ENCODE data around the gene GSTK1. TPM values are rescaled to one million over a fixed set of nuclear protein-coding genes. Genes with fewer than 3 reads are reported as not detected.
"Not testable (repeated sequence)": the region's sequence is repeated elsewhere in the genome, so short reads cannot be mapped to it uniquely, and the experiment has no call there.

GSTK1 gene
- total RNA-seq, 1 experiment from 2014 or later = 298 TPM

DNA sequence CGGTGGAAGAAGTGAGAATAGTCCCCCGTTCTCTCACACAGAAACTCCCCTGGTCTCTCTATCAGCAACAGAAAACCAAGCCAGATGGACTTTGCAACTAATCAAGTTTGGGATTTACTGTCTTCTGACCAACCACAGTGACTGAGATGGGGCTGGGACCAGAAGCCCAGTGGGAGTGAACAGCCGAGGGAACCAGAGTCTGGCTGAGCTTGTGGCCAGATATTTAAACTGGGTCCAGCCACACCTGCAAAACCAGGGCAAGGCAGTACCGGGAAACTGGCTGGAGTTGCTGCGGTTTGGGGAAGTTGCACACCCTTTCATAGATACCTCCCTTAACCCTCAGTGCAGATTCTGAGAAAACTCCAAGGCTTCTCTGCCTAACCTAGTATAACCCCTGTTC lies 6.0 kb downstream of the GSTK1 start:
- DNase-seq (ENCODE audit: low spot score) = no peak

DNA sequence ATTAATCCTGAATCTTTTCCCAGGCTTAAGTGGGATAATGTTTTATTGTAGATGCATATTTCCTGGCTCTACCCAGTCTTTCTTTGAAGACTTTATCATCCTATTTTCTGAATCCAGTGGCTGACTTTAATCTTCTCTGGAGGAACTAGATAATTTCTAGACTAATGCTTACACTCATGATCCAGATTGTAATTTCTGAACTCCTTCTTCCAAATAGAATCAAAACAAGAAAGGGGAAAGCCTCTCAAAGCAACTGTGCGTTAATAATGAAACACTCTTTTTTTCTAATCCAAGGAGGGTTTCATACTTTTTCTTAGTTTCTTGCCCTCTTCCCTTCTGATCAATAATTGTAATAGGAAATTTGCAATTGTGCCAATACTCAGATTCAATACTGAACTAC lies 8.0 kb downstream of the GSTK1 start:
- DNase-seq (ENCODE audit: low spot score) = no peak

DNA sequence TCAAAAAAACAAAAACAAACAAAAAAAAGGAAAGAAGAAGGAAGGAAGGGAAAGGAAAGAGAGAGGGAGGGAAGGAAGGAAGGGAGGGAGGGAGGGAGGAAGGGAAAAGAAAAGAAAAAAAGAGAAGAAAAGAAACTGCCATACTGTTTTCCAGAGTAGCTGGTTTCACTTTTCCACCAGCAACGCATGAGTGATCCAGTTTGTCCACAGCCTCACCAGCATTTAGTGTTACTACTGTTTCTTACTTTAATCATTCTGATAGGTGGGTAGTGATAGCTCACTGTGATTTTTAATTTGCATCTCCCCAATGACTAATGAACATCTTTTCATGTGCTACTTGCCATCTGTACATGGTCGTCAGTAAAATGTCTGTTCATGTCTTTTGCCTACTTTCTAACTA lies 9.6 kb downstream of the GSTK1 start:
- DNase-seq (ENCODE audit: low spot score) = no peak

DNA sequence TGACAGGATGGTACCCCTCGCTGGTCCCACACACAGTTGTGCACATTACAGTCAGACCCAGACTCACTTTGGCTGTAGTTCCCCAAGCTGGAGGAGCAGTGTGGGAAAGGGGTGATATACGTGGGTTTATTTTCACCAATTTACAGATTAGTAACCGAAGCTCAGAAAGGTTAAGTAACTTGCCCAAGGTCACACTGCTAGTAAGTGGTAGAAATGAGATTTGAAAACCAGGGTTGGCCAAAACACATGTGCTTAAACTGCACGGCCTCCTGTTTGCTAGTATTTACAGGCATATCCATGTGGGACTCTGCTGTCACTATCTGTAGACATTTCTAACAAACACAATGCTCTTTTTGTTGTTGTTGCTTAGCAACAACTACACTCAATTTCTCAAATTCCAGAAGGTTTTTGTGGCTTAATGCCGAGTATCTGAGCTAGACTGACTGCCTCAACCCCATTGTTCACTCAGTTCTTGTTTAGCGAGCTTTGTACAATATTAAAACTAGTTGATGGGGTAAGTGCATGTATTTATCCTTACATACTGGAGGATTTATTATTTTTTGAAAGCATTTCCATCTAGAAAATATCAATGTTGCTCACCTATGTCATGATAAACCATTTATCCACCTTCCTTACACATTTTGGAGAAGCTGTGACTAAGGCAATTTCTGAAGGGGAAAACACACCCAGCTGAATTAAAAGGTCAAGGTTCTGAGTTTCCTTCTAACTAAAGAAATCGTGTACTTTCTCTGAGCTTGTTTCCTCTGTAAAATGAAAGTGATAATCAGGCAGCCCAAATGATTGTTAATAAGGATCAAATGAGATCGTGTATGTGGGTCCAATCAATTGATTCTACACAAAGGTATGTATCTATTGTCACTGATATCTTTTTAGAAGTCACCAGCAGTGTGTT lies 16.2 kb downstream of the GSTK1 start:
- peak; percentile 87 for DNase-seq (ENCODE audit: low spot score)

DNA sequence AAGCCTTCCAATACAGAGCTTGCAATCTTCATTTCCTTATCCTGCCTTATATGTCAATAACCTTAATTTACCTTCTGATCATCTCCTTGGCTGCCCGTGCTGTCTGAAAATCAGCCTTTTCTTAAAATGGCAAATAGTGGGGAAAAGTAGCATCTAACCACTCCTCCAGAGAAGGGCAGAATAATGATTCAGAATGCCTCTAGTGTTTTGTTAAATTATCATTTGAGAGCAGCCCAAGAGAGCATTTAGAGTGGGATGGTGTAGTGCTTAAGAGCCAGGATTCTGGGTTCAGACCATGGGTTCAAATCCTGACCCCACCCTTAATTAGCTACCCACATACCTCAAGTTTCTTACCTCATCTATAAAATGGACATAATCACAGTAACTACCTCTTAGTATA lies 16.9 kb downstream of the GSTK1 start:
- DNase-seq (ENCODE audit: low spot score) = no peak

DNA sequence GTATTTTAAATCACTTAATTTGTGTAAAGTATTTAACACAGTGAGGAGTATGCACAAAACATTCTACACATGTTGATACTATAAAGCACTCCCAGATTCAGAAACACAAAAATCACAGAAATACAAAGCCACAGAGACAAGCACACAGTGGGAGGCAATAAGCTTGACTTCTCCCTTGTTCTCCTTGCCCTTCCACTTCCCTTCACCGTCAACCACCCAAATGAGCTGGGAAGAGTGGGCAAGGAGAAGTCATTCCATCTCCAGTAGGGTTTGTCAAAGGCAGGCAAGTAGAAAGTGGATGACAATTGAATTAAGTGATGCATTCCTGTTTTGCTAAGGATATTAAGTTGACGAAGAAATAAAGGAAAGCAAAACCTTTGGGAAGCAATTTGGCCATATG lies 17.3 kb downstream of the GSTK1 start:
- no peak for DNase-seq (ENCODE audit: low spot score)

DNA sequence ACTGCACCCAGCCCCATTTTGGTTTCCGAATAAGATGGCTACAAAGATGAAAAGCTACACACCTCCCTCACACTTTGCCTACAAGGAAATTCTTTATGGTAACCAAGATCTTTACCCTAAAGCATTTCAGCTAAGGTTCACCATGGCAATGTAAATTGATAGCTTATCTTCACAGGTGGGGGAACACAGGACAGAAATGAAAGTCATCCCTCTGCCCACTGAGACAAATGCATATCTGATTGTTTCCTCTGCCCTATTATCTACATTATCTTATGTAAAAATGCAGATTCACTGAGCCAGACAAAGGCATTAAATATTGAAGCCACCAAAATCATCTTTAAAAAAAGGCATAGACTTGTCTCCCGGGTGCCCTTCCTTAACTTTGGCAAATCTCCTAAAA lies 18.3 kb downstream of the GSTK1 start:
- DNase-seq (ENCODE audit: low spot score) = no peak

DNA sequence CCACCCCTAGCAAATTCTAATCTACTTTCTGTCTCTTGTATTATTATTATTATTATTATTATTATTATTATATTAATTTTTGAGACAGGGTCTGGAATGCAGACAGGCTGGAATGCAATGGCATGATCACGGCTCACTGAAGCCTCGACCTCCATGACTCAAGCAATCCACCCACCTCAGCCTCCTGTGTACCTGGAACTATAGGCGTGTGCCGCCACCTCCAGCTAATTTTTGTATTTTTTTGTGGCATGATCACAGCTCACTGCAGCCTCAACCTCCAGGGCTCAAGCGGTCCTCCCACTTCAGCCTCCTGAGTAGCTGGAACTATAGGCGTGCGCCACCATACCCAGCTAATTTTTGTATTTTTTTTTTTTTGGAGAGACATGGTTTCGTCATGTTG lies 18.9 kb downstream of the GSTK1 start:
- no peak for DNase-seq (ENCODE audit: low spot score)

DNA sequence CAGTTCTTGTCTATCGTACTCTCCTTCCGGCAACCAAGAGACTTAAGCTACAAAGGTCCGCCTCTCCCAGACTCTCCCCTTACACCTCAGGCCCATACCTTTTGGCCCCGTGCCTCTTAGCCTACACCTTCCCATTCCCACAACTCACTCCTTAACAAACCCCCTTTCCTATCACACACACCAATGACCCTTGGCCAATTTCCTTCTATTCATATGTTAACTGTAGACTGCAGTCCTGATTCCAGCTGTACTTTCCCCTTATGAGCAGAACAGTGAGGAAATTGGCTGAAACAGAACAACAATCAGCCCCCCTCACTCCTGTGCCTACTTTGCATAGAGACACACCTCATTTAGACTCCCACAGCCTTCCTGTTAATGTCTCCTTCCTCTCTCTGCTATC lies 20.1 kb downstream of the GSTK1 start:
- no peak for DNase-seq (ENCODE audit: low spot score)

DNA sequence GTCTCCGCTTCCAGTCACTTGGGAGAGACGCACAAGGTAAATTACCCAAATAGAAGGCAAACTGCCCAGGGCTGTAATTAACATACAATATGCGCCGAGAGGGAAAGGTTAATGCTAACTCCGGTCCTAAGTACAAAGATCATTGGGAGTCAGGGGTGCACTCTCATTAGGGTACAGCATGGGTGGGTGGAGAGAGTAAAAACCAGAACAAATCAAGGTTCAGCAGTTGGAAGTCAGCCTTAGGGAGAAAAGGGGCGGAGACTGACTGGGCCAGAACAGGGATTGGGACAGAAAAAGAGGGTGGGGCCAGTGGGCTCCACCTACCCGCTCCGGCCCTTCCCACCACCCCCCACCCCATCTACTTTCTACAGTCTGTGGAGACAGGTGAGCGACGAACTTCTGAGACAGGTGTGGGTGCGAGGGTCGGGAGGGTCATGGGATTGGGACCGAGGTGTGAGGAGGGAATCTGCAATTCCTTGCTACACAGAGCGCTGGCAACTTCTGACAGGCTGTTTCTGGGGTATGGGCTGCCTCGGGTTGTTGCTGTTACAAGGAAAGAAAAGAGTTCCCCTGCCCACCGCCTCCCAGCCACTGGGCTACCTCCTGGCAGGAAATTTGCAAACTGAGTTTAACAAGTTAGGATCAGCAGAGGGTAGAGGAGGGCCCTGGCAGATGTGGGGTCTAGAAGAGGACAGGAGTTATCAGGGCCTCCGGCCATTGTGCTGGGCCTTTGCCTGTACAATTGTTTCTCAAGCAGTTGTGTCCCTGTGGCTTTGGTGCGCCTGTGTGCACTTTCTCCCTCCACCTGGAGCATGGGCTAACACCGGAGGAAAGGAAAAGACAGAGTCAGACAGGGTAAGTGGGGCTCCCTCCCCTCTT lies 21.6 kb downstream of the GSTK1 start, which contains the start of gene TMEM139:
Gene TMEM139, plus strand, starts transcription at position 368 of the 879 bp plus-strand sequence. CDS start 1,000 bp downstream, outside the sequence.
- DNase-seq (ENCODE audit: low spot score) = peak; percentile 93

DNA sequence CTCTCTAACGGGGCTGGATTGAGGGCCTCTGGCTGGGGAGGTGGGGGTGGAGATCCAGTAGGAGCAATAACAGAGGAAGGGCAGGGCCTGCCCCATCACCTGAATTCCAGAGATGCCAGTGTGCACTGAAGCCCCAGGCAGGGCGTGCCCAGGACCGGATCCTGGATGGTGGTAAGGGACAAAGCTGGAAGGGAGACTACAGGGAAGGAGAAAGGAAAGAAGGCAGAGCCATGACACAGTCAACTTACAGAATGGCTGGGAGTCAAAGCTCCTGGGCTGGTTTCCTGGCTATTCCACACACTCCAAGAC lies 22.2 kb downstream of the GSTK1 start:
- DNase-seq (ENCODE audit: low spot score) = peak; percentile 92

DNA sequence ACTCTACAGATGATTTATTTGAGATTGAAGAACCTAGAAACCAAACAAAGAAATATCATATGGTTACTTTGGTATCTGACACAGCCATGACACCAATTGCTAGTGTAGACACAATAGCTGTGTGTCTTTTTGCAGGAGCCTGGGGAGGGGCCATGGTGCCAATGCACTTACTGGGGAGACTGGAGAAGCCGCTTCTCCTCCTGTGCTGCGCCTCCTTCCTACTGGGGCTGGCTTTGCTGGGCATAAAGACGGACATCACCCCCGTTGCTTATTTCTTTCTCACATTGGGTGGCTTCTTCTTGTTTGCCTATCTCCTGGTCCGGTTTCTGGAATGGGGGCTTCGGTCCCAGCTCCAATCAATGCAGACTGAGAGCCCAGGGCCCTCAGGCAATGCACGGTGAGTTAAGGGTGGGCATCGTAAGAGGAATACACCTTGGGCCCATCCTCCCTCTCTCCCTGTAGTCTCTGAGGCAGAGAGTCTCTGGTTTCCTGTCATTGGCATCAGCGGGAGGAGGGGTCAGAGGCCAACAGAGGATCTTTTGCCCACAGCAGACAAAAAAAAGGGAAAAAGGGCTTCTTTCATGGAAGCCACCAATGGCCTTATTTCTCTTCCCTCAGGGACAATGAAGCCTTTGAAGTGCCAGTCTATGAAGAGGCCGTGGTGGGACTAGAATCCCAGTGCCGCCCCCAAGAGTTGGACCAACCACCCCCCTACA lies 22.7 kb downstream of the GSTK1 start:
- DNase-seq (ENCODE audit: low spot score) = no peak

DNA sequence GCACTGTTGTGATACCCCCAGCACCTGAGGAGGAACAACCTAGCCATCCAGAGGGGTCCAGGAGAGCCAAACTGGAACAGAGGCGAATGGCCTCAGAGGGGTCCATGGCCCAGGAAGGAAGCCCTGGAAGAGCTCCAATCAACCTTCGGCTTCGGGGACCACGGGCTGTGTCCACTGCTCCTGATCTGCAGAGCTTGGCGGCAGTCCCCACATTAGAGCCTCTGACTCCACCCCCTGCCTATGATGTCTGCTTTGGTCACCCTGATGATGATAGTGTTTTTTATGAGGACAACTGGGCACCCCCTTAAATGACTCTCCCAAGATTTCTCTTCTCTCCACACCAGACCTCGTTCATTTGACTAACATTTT lies 23.3 kb downstream of the GSTK1 start:
- DNase-seq (ENCODE audit: low spot score) = no peak

DNA sequence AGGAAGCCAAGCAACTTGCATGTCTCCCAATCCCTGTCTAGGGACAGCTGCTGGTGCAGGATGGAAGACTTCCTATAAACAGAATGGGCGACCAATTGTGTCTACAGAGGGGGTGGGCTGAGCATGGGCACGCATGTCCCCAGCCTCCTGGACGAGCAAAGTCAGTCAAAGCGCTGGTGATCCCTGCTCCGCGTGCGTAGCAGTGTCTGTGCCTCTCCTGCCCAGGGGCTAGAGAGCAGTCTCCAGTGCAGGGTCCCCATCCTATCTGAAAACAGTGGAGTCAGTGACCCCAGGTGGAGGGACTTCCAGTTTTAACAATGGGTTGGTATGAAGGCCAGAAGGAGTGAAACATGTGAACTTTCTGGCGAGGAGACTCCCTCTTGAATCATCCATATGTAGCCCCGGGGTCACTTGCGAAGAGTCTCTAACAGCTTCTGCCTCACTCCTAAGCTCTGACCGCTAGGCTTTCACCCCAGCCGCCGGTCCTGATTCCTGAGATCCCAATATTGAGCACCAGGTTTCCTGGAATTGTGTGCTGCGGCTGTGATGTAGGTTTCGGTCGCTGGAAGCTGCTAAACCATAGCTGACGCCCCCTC lies 24.2 kb downstream of the GSTK1 start:
- no peak for DNase-seq (ENCODE audit: low spot score)

DNA sequence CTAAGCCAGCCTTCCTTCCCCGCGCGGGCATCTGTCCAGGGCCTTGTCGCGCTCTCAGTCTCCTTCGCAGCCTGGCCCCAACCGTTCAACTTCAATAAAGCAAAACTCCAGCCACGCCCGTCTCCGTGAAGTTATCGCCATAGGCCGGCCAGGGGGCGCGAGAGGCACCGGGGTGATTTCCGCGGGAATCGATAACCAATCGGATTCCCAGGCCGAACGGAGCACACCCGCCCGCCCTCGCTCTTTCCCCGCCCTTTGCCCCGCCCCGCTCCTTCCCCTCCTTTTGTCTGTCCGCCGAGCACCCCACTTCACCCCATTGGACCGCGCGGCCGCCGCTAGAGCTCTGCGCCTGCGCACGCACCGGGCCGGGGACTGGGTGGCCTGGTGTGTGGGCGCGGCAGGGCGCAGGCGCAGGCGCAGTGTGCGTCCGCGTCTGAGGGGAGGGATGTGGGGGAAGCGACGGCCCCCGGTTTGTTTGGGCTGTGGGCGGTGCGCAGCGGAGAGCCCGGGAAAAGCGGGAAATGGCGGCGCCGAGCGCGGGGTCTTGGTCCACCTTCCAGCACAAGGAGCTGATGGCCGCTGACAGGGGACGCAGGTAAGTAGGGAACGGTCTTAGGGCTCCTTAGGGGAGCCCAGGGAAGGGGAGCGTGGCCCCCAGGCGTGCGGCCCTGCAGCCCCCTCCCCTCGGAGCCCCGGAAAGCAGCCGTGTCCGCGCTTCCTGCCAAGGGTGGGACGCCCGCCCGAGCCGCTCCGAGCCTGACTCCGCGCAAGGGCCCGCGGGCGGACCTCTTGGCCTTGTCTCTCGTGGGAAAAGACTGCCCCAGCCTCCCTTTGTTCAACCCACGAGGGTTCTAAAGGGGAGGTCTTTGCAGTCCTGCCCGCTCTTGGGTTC lies 24.9 kb downstream of the GSTK1 start, which contains the start of gene CASP2:
Gene CASP2, plus strand, starts transcription at position 417 of the 892 bp plus-strand sequence. Its CDS starts 105 bp downstream, at position 522.
- peak; percentile 100 for DNase-seq (ENCODE audit: low spot score)

DNA sequence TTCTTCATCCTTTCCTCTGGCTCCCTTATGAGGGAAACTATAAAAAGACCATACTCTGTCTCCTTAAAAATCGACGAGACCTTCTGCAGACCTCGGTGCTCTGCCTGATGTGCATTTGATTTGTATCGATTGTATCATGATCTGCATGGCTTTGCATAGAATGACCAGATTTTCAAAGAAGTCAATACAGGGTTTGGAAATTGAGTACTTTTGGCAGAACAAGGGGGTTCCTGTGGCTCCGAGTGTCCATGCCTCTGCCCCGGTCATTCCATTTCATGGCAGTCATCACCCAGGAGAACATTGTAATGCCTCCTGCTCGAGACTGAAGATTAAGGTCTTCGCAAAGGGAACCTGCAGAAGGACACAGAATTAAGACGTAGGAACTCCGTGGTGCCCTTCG lies 25.6 kb downstream of the GSTK1 start:
- DNase-seq (ENCODE audit: low spot score) = peak; percentile 53

DNA sequence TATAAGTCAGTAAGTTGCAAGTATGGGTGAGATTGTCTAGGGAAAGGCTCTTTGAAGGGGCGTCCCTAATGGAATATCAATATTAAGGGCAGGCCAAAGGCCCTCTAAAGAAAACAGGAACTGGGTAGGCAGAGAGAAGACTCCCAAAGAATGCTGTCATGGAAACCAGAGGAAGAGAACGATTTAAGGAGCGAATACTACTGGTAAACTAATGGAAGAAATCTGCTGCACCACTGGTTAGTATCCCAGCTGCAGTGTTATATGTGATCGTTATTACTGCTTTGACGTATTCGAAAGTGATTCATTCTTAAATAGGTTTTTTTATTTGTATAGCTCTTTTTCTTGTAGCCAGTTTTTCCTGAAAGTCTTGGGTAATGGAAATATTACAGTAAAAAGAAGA lies 26.2 kb downstream of the GSTK1 start:
- no peak for DNase-seq (ENCODE audit: low spot score)

DNA sequence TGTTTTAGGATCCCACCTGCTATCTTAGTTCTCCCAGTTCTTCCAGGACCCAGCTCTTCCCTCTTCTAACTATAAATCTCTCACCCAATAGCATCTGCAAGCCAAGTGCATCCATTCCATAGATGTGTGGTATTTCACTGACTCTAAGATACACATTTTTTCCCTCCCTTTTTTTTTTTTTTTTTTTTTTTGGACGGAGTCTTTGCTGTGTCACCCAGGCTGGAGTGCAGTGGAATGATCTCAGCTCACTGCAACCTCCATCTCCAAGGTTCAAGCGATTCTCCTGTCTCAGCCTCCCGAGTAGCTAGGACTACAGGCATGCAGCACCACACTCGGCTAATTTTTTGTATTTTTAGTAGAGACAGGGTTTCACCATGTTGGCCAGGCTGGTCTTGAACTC lies 26.6 kb downstream of the GSTK1 start:
- DNase-seq (ENCODE audit: low spot score) = not testable (repeated sequence)

DNA sequence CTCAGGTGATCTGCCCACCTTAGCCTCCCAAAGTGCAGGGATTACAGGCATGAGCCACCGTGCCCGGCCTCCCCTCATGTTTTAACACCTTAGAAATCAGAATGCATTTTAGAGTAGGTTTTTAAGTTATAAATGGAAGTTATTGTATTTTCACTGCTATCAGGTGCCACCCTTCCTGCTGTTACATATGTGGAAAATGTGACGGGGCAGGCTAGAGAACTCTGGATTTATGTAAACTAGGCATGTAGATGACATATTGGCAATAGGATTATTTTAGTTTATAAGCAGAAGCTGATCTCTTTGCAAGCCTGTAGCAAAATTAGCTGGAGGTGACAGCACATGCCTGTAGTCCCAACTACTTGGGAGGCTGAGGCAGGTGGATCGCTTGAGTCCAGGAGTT lies 27.1 kb downstream of the GSTK1 start:
- no peak for DNase-seq (ENCODE audit: low spot score)

DNA sequence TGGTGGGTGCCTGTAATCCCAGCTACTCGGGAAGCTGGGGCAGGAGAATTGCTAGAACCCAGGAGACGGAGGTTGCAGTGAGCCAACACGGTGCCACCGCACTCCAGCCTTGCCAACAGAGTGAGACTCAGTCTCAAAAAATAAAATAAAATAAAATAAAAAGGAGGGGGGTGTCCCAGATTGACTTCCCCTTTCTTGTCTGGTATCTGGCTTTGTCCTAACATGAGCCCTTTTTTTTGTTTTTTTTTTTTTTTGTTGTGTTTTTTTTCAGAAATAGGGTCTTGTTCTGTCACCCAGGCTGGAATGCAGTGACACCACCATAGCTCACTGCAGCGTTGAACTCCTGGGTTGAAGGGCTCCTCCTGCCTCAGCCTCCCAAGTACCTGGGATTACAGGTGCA lies 29.6 kb downstream of the GSTK1 start:
- DNase-seq (ENCODE audit: low spot score) = no peak

DNA sequence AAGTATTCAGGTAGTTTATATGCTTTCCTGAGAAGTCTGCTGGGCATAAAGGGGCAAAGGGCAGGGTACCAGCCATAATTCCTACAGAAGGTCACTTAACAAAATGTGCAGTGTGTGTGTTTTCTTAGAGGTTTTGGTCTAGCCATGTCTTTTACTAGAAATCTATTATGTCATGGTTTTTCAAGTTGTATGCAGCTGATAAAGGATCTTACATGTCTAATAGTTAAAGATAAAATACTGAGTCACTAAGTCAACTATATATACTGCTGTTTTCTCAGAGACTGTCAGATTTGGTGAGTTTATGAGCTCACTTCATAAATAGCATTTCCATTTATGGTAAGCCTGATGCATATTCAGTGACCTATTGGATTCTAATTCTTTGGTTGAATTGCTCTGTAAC lies 32.6 kb downstream of the GSTK1 start:
- DNase-seq (ENCODE audit: low spot score) = no peak

Measured in HT-29 (cell line).